GM19463 (cell line): ENCODE data around the gene DNAAF5.
"Not testable (repeated sequence)": the region's sequence is repeated elsewhere in the genome, so short reads cannot be mapped to it uniquely, and the experiment has no call there.

Experiments used
- ATAC-seq: cut with Tn5 transposase; IDR thresholded peaks from one replicate; pipeline ENCODE4 v1.9.1; 2021; ENCODE audit warnings: mild to moderate bottlenecking, moderate library complexity; ENCODE audit not compliant: unreplicated experiment

DNAAF5 gene

DNA sequence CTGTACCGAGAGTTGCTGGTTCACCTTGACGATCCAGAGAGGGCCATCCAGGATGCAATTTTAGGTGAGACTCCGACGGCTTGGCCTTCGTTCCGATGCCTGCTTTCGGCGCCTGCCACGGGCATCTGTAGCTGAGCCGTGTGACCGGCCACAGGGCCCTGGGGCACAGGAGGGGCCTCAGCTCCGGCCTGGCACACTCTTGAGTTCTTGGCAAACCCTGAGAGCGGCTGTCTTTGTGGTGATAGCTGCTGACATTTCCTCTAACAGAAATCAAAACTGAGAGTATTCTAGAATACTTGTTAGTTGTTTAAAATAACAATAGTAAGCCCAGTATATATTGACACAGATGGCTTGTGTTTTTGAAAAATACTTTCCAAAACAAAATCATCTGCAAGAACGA is 53.6 kb downstream of the DNAAF5 start:
- ATAC-seq: no peak

DNA sequence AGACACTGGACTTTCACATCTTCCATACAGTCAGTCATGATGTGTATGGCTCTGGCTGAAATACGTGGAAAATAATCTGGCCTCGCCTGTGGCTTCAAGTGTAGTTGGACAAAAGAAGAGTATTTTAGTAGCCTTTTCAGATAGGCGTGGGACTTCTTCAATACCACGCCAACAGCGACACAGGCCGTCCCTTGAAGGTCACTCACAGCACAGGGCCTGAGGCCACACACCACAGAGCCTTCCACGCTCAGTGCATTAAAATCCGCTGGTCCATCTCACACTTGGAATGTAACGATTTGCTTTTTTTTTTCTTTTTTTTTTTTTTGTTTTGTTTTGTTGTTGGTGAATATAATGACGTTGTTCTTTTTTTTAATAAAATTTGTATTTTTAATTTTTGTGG is 54.0 kb downstream of the DNAAF5 start:
- ATAC-seq: no peak

DNA sequence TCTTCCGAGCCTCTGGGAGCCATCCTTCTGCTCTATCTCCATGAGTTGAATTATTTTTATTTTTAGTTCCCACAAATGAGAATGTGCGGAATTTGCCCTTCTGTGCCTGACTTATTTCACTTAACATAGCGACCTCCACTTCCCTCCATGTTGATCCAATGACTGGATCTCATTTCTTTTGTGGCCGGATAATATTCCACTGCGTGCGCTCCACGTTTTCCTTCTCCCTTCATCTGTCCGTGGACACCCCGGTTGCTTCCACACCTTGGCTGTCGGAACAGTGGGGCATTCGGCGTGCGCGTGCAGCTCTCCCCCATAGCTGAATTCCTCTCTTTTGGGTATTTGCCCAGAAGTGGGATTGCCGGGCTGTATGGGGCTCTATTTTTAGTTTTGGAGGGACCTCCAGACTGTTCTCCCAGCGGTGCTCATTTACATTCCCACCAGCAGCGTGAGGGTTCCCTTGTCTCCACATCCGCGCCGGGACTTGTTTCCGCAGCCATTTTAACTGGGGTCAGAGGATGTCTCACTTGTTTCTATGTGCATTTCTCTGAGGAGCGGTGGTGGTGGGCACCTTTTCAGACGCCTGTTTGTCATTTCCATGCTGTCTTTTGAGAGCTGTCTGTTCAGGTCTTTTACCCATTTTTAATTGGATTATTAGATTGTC is 54.8 kb downstream of the DNAAF5 start:
- no peak for ATAC-seq

DNA sequence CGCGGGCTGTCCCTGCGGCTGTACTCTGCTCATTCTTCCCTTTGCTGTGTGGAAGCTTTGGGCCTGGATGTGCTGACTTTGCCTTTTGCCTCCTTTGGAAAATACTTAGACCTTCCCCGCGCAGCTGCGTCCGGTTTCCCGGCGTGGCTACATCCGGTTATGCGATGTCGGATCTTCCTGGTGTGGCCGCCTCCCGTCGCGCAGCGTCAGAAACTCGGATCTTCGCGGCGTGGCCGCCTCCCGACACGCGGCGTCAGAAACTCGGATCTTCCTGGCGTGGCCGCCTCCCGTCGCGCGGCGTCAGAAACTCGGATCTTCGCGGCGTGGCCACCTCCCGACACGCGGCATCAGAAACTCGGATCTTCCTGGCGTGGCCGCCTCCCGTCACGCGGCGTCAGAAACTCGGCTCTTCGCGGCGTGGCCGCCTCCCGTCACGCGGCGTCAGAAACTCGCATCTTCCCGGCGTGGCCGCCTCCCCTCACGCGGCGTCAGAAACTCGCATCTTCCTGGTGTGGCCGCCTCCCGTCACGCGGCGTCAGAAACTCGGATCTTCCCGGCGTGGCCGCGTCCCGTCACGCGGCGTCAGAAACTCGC is 55.5 kb downstream of the DNAAF5 start:
- no peak for ATAC-seq

DNA sequence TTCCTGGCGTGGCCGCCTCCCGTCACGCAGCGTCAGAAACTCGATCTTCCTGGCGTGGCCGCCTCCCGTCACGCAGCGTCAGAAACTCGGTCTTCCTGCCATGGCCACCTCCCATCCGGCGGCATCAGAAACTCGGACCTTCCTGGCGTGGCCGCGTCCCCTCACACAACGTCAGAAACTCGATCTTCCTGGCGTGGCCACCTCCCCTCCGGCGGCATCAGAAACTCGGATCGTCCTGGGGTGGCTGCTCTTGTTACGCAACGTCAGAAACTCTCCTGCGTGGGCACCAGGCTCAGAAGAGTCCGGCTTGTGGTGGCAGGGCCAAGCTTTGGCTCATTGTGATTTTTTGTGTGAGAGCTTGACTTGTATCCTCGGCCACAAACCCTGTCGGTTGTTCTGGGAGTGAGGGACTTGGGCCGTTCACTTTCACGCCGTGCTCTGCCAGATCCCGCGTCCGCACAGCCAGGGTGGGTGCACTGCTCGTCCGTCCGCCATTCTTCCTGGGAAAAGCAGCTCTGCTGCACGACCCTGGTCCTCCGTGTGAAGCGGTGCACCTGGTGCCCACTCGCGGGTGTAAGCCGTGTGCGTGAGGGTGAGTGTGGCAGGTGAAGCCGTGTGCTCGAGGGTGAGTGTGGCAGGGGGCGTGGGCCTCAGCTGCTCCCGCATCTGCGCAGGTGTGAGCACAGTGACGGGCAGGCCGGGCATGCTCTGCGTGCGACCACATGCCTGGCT is 56.4 kb downstream of the DNAAF5 start:
- no peak for ATAC-seq

DNA sequence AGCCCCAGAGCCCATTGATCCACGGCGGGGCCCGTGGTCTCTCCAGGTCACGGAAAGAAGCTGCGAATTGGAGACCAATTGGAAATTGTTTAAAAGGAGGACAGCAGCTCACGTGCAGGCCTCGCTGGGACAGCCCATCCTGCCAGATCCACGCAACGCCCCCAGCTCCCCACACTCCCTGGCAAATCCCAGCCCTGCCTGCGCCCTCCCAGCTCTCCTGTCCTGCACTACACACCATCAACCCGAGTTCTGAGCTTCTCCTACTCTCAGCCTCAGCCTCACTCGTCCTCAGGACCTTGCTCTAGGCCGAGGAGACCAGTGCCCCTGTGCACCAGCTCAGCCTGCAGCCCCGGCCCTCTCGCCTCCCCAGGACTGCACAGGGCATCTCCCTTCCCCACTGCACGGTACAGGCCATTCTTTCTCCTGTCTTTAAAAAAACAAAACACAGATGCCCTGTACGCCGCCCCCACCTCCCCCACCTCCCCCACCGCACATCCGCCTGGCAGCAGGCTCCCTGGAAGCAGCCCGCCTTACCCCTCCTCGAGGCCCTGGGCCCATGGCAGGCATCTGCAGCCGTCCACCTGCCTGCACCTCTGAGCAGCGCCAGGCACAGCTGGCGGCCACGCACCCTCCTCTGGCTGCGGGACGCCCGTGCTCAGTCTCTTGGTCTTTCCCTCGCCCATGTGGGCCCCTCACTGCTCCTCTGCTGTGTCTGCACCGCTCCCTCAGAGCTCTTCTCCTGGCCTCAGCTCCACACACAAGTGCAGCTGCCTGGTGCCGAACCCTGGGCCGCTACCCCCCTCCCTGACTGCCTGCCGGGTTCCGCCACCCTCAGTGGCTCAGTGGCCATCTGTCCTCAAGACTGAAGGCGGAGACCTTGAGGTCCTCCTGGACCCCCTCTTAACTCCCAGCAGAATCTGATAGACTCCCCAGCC is 57.3 kb downstream of the DNAAF5 start:
- ATAC-seq: no peak

DNA sequence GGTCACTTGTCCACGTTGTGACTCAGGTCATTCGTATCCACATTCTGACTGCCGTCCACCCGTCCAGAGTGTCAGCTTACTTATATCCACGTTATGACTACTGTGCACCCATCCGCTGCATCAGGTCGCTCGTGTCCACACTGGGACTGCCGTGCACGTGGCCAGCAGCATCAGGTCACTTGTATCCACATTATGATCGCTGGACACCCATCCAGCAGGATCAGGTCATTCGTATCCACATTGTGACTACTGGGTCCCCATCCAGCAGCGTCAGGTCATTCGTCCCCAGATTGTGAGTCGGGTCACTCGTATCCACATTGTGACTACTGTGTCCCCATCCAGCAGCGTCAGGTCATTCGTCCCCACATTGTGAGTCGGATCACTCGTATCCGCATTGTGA is 58.5 kb downstream of the DNAAF5 start:
- no peak for ATAC-seq

DNA sequence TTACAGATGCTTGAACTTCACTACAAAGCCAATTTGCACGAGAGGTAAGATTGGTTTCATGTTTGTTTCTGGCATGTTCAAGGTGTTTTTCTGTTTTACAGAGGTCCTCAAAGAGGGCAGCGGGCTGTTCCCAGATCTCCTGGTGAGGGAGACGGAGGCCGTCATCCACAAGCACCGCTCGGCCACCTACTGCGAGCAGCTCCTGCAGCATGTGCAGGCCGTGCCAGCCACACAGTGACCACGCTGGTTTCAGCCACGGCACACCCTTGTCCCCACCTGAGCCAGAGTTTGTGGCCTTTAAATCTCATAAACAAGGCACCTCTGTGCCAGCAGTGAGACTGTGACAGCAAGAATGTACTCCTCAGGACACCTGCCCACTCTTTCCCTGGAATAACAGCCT is 58.9 kb downstream of the DNAAF5 start:
- no peak for ATAC-seq

DNA sequence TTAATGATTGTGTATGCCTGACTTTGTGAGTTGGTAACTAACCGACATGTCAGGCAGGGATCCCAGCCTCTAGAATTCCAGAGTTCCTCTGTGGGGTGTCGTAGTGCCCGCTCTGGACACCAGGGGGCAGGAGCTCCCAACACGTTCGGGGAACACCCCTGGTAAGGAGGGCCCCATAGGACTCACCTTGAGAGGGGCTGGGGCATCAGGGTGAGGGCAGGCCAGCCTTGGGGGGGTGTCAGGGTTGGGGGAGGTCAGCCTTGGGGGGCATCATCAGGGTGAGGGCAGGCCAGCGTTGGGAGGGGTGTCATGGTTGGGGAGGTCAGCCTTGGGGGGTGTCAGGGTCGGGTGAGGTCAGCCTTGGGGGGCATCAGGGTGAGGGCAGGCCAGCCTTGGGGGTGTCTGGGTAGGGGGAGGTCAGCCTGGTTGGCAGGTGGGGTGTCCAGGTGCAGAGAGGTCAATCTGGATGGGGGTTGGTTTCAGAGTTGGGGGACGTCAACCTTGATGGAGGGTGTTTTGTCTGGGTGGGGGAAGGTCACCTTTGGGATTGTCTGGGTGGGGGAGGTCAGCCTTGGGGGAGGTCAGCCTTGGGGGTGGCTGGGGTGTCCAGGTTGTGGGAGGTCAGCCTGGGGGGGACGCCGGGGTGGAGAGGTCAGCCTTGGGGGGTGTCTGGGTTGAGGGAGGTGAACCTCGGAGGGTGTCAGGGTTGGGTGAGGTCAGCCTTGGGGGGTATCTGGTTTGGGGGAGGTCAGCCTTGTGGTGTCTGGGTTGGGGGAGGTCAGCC is 60.2 kb downstream of the DNAAF5 start:
- no peak for ATAC-seq

DNA sequence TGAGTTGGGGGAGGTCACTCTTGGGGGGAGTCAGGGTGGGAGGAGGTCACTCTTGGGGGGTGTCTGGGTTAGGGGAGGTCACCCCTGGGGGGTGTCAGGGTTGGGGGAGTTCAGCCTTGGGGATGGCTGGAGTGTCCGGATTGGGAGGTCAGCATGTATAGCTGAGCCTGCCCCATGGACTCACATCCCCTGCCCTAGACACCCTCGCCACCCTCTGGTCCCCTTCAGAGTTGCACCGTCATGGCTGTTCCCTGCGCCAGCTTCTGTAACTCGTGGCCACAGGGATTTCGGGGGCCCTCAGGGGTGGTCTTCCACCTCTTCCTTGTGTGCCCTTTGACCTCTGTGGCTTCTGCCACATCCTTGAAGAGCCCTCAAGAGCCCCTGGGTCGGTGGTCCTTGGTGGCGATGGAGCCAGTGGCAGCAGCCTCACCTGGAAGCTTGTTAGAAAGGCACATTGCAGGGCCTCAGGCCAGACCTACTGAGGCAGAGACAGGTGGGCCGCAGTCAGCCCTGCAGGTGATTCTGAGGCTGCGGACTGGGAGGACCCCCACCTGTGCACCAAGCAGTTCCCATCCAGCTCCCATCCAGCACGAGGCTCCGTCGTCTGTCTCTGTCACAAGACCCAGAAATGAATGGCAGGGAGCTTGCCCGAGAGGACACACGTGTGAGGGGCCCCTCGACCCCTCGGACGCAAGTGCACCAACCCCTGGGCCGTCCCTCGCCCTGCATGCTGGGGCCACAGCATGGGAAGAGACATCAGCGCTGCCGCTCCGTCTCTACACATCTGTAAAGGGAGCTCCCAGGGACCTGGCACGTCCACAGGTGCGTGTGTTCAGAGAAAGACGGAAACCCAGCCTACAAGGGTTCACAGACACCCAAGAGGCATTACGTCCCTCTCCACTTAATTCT is 61.1 kb downstream of the DNAAF5 start:
- no peak for ATAC-seq

DNA sequence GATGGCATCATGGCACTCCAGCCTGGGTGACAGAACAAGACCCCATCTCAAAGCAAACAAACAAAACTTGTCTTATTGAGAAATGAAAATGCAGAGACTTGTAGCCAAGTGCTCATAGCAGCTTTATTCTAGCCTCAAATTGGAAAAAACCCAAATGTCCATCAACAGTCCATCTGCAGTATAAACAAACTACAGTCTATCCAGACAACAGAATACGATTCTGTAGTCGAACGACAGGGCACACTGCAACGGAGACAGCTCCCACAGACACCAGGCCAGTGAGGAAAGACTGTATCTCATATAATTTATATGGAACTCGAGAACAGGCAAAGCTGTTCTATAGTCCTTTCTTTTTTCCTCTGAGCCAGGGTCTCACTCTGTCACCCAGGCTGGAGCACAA is 65.0 kb downstream of the DNAAF5 start:
- no peak for ATAC-seq

DNA sequence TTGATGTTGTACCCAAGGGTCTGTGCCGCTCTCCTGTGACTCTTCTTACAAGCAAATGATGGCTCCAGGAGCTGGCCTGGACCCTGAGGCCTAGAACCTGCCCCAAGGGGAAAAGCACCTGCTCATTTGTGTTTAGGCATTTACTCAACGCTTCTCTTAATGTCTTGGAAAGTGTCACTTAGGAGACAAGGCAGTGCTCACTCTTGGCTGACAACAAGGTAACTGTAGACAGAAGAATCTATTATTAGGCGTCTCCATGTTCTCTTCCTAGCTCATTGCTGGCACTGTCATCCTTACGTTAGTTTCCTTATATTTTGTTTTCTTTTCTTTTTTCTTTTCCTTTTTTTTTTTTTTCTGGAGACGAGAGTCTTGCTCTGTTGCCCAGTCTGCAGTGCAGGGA is 67.7 kb downstream of the DNAAF5 start:
- no peak for ATAC-seq

DNA sequence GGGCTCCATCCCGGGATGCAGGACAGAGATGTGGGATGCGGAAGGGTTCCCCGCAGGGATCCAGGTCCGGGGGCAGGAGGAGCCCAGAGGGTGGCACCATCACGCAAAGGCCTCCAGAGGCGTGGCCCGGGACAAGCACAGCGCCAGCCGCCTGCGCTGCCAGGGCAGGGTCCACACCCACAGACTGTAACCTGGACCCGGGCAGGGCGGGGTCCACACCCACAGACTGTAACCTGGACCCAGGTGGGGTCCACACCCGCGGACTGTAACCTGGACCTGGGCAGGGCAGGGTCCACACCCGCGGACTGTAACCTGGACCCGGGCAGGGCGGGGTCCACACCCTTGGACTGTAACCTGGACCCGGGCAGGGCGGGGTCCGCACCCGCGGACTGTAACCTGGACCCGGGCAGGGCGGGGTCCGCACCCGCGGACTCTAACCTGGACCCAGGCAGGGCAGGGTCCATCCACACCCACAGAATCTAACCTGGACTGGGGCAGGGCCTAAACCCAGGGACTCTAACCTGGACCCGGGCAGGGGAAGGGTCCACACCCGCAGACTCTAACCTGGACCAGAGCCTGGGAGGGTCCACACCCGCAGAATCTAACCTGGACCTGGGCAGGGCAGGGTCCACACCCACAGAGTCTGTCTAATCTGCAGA is 68.3 kb downstream of the DNAAF5 start:
- ATAC-seq: no peak

DNA sequence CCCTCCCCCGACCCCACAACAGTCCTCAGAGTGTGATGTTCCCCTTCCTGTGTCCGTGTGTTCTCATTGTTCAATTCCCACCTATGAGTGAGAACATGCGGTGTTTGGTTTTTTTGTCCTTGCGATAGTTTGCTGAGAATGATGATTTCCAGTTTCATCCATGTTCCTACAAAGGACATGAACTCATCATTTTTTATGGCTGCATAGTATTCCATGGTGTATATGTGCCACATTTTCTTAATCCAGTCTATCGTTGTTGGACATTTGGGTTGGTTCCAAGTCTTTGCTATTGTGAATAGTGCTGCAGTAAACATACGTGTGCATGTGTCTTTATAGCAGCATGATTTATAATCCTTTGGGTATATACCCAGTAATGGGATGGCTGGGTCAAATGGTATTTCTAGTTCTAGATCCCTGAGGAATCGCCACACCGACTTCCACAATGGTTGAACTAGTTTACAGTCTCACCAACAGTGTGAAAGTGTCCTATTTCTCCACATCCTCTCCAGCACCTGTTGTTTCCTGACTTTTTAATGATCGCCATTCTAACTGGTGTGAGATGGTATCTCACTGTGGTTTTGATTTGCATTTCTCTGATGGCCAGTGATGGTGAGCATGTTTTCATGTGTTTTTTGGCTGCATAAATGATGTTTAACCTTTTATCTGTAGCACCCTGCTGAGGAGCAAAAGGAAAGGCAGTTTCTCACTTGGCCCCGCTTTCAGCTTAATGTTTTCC is 70.1 kb downstream of the DNAAF5 start:
- not testable (repeated sequence) for ATAC-seq

DNA sequence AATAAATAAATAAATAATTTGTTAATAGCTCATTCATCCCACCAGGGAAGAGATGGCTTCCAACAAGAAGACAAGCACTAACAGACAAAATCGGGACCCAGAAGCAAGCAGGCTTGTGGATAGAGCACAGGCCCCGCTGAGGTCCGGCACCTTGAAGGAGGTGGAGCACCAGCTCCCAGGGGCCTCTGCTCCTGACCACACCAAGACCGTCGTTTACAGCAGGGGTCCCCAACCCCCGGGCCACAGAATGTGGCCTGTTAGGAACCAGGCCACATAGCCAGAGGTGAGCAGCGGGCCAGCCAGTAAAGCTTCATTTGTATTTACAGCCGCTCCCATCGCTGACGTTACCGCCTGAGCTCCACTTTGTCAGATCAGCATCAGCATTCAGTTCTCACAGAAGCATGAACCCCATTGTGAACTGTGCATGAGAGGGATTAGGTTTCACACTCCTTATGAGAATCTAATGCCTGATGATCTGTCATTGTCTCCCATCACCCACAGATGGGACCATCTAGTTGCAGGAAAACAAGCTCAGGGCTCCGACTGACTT is 72.5 kb downstream of the DNAAF5 start:
- ATAC-seq: no peak

DNA sequence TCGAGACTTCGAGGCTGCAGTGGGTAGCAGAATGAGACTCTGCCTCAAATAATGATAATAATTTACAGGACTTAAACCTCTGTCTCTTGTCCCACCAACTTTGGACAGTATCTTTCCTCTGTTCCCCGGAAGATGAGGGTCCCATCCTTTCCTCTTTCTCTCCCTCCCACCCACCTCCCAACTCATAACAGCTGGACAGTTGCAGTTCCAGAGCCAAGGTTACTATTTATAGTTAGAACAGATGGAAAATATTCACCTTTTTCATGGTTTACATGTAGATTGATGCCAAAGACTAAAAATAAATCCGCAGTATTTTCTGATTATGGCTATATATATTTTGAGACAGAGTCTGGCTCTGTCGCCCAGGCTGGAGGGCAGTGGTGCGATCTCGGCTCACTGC is 74.2 kb downstream of the DNAAF5 start:
- ATAC-seq: no peak

DNA sequence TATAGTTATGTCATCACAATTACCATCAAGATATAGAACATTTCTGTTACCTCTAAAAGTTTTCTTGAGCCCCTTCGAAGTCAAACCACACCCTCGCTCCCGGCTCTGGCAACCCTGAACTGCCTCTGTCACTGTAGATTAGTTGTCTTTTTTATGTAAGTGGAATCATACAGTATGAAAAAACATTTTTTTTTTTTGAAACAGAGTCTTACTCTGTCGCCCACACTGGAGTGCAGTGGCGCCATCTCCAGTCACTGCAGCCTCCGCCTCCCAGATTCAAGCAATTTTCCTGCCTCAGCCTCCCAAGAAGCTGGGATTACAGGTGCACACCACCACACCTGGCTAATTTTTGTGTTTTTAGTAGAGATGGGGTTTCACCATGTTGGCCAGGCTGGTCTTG is 74.9 kb downstream of the DNAAF5 start:
- not testable (repeated sequence) for ATAC-seq

DNA sequence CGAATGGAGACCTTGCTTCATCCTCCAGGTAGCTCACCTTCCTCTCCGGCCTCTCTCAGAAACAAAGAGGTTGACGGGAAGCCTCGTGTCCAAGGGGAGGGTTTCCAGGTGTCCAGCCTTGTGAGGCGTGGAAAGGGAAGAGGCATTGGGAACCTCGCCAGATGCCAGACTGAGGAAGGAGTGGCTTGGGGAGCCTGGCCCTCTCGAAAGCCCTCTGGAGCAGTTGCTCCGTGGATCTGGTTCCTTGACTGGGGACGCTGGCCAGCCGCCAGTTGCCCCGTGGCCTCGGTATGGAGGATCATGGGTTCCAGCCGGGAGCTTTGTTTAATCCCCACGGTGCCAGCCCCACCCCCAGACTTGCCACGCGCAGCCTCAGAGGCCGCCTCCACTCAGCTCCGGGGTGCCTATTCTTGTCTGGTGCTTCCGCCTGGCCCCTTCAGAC is 75.5 kb downstream of the DNAAF5 start:
- no peak for ATAC-seq
